ENCODE measurements around the gene SYPL2.

SYPL2 gene

GRCh38 chr1:109484519-109484975 is 18.2 kb downstream of the SYPL2 start:
- no peak for DNase-seq (ENCODE audit: low read depth)
- H3K4me3 ChIP-seq (ENCODE audit: low read depth, low read length), result peak overlapping the region; percentile 81
- TF ChIP-seq MYC (IDR thresholded peaks at IDR 0.05; ENCODE audit: low read depth, low read length) (no peak), POLR2A (IDR thresholded peaks at IDR 0.05; ENCODE audit: extremely low read depth, insufficient read length) (no peak), MAX (IDR thresholded peaks at IDR 0.05; ENCODE audit: low read depth, low read length) (no peak)

GRCh38 chr1:109485001-109485400 is 18.7 kb downstream of the SYPL2 start:
- TF ChIP-seq MAX (IDR thresholded peaks at IDR 0.05; ENCODE audit: low read depth, low read length) (no peak), POLR2A (IDR thresholded peaks at IDR 0.05; ENCODE audit: extremely low read depth, insufficient read length) (no peak), MYC (IDR thresholded peaks at IDR 0.05; ENCODE audit: low read depth, low read length) (no peak)
- TF ChIP-seq, protein P1, sequence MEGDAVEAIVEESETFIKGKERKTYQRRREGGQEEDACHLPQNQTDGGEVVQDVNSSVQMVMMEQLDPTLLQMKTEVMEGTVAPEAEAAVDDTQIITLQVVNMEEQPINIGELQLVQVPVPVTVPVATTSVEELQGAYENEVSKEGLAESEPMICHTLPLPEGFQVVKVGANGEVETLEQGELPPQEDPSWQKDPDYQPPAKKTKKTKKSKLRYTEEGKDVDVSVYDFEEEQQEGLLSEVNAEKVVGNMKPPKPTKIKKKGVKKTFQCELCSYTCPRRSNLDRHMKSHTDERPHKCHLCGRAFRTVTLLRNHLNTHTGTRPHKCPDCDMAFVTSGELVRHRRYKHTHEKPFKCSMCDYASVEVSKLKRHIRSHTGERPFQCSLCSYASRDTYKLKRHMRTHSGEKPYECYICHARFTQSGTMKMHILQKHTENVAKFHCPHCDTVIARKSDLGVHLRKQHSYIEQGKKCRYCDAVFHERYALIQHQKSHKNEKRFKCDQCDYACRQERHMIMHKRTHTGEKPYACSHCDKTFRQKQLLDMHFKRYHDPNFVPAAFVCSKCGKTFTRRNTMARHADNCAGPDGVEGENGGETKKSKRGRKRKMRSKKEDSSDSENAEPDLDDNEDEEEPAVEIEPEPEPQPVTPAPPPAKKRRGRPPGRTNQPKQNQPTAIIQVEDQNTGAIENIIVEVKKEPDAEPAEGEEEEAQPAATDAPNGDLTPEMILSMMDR (IDR thresholded peaks at IDR 0.05; ENCODE audit: low read depth, low read length), result no peak
- DNase-seq (ENCODE audit: low read depth), result peak; percentile 57

GRCh38 chr1:109487261-109487660 is 20.9 kb downstream of the SYPL2 start:
- no peak for TF ChIP-seq MAX (IDR thresholded peaks at IDR 0.05; ENCODE audit: low read depth, low read length)
- no peak for TF ChIP-seq POLR2A (IDR thresholded peaks at IDR 0.05; ENCODE audit: extremely low read depth, insufficient read length)
- TF ChIP-seq, protein P1 (IDR thresholded peaks at IDR 0.05; ENCODE audit: low read depth, low read length), result no peak
- TF ChIP-seq MYC (IDR thresholded peaks at IDR 0.05; ENCODE audit: low read depth, low read length), result no peak
- DNase-seq (ENCODE audit: low read depth), result no peak
- no peak overlapping the region for H3K4me3 ChIP-seq (ENCODE audit: low read depth, low read length)

More at GRCh38 chr1:109485001-109485400, 18.7 kb downstream of the SYPL2 start:
- H3K4me3 ChIP-seq (ENCODE audit: low read depth, low read length), result peak overlapping the region; percentile 81

DNA sequence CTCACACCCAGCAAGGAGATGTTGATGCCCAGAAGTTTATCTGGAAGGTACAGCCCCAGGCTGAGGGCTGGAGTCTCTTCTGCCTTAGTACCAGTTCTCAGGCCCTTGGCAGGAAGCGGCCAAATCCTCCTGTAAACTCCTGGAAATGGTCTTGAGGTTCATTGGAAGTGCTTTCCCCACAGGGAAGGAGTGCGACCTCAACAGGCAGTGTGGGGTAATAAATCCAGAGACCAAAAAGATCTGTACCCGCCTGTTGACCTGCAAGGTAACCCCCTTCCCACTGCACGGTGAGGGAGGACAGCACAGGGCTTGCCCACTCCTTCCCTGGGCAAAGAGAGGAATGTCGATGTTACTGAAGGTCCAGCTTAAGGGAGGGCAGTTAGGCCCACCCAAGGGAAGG is 21.9 kb downstream of the SYPL2 start:
- no peak for DNase-seq (ENCODE audit: low read depth)
- no peak overlapping the region for H3K4me3 ChIP-seq (ENCODE audit: low read depth, low read length)
- TF ChIP-seq MYC (IDR thresholded peaks at IDR 0.05; ENCODE audit: low read depth, low read length), result no peak

GRCh38 chr1:109488696-109489095 is 22.4 kb downstream of the SYPL2 start:
- no peak for DNase-seq (ENCODE audit: low read depth)
- H3K4me3 ChIP-seq (ENCODE audit: low read depth, low read length), result no peak overlapping the region
- TF ChIP-seq, protein P1 (IDR thresholded peaks at IDR 0.05; ENCODE audit: low read depth, low read length), result no peak
- TF ChIP-seq POLR2A (IDR thresholded peaks at IDR 0.05; ENCODE audit: extremely low read depth, insufficient read length), result no peak
- TF ChIP-seq MYC (IDR thresholded peaks at IDR 0.05; ENCODE audit: low read depth, low read length), result no peak
- TF ChIP-seq MAX (IDR thresholded peaks at IDR 0.05; ENCODE audit: low read depth, low read length), result no peak

GRCh38 chr1:109490029-109490933 is 23.9 kb downstream of the SYPL2 start:
- no peak for TF ChIP-seq POLR2A (IDR thresholded peaks at IDR 0.05; ENCODE audit: extremely low read depth, insufficient read length)
- TF ChIP-seq, protein P1 (IDR thresholded peaks at IDR 0.05; ENCODE audit: low read depth, low read length), result peak; percentile 91
- DNase-seq (ENCODE audit: low read depth), result peak; percentile 75

More at GRCh38 chr1:109490029-109490933, 23.9 kb downstream of the SYPL2 start:
- H3K4me3 ChIP-seq (ENCODE audit: low read depth, low read length), result no peak overlapping the region
